GM12878 (cell line): ENCODE measurements around the gene ADCY1. TPM values are rescaled to one million over a fixed set of nuclear protein-coding genes. Genes with fewer than 3 reads are reported as not detected.

ENCODE experiments used
- ATAC-seq: fragments of 200-7000 bp; cut with Tn5 transposase; 3 replicates; pipeline ENCODE4 v1.9.1; 2020; ENCODE audit warnings: mild to moderate bottlenecking, moderate library complexity
- BruUV-seq: library from RNA; stranded (reverse); fragments of 400-500 nt; replicated peaks from 2 replicates; lab custom pipeline; 2021; lab: Mats Ljungman, UMichigan
- CTCF ChIA-PET: fragments of 300-600 bp; sonication (Branson Sonifier 250); formaldehyde crosslinking; extraction: SDS; loops from one replicate; lab custom pipeline; 2021; ENCODE audit warnings: inconsistent platforms; lab: Yijun Ruan, JAX
- POLR2A ChIA-PET: fragments of 350-600 bp; formaldehyde crosslinking; extraction: SDS; loops from one replicate; lab custom pipeline; 2021; ENCODE audit warnings: inconsistent platforms; lab: Charles Lee
- RAD21 ChIA-PET: fragments of 300-600 bp; sonication (Branson Sonifier 250); formaldehyde crosslinking; loops from one replicate; lab custom pipeline; 2023; ENCODE audit warnings: antibody characterized with exemption; ENCODE audit not compliant: unreplicated experiment; lab: Charles Lee
- SMC1A ChIA-PET: fragments of 300-600 bp; sonication (Branson Sonifier 250); formaldehyde crosslinking; loops from one replicate; lab custom pipeline; 2023; ENCODE audit not compliant: unreplicated experiment, uncharacterized antibody; lab: Charles Lee
- DNase-seq: peaks from one replicate; pipeline ENCODE4 v3.0.0-alpha.2; 2011; ENCODE audit warnings: low read depth, low spot score
- FAIRE-seq: peaks from 3 replicates; lab custom pipeline; 2011; peaks lifted over from hg19 to GRCh38; lab: Jason Lieb, UNC
- H2AFZ ChIP-seq: 2 replicates; pipeline ENCODE4 v1.6.0; 2011; ENCODE audit warnings: low read depth, low read length, control low read depth; ENCODE audit not compliant: control insufficient read depth
- H3K27ac ChIP-seq: 2 replicates; pipeline ENCODE4 v1.5.1; 2011; ENCODE audit warnings: control low read depth; ENCODE audit not compliant: control insufficient read depth, insufficient read depth
- H3K27me3 ChIP-seq, 2 experiments: replicated peaks in 1 of 2; 2 replicates each; pipeline versions ENCODE4 v1.6.0 to v1.6.1; 2011; ENCODE audit warnings: low read length in 1 of 2; ENCODE audit not compliant: control insufficient read depth in 2 of 2, insufficient read depth in 2 of 2
- H3K36me3 ChIP-seq, 2 experiments: 2 replicates each; pipeline ENCODE4 v1.5.1; 2011; ENCODE audit warnings: low read length in 1 of 2; ENCODE audit not compliant: control insufficient read depth in 2 of 2, insufficient read depth in 2 of 2
- H3K4me1 ChIP-seq: 2 replicates; pipeline ENCODE4 v1.6.1; 2011; ENCODE audit warnings: mild to moderate bottlenecking, low read length, moderate library complexity, mixed read lengths; ENCODE audit not compliant: control insufficient read depth, insufficient read depth
- H3K4me2 ChIP-seq: 2 replicates; pipeline ENCODE4 v1.6.0; 2011; ENCODE audit warnings: control low read depth; ENCODE audit not compliant: control insufficient read depth, insufficient read depth
- H3K4me3 ChIP-seq: fragments of 200-600 bp; sonication (generic); 2 replicates; pipeline ENCODE4 v1.5.1; 2016
- H3K79me2 ChIP-seq: 2 replicates; pipeline ENCODE4 v1.6.0; 2011; ENCODE audit warnings: low read length; ENCODE audit not compliant: control insufficient read depth, insufficient read depth
- H3K9ac ChIP-seq: 2 replicates; pipeline ENCODE4 v1.8.0; 2011; ENCODE audit warnings: low read length, control low read depth, mixed read lengths; ENCODE audit not compliant: control insufficient read depth, insufficient read depth
- H3K9me3 ChIP-seq: replicated peaks from 3 replicates; pipeline ENCODE4 v1.5.1; 2011; ENCODE audit warnings: mild to moderate bottlenecking, low read length; ENCODE audit not compliant: control insufficient read depth, insufficient read depth
- H4K20me1 ChIP-seq: 2 replicates; pipeline ENCODE4 v1.6.0; 2011; ENCODE audit not compliant: control insufficient read depth, insufficient read depth
- MEF2B ChIP-seq: fragments of 450-650 bp; IDR thresholded peaks from 2 replicates; pipeline ENCODE4 v1.6.1; 2018; ENCODE audit warnings: mild to moderate bottlenecking, moderate library complexity; ENCODE audit not compliant: partially characterized antibody, poor library complexity, severe bottlenecking
- WGBS: methylation state at CpG from one replicate; pipeline ENCODE4 v1.1.6; 2016; ENCODE audit warnings: low lambda C conversion rate; ENCODE audit not compliant: insufficient replicate concordance, insufficient coverage; ENCODE audit errors: missing lambda C conversion rate; 5-methylcytosine and 5-hydroxymethylcytosine counted together
- in situ Hi-C: fragments of 300-500 bp; cut with MboI; formaldehyde crosslinking; loops from 9 replicates; pipeline ENCODE4 v1.14.3; 2018; ENCODE audit warnings: mixed read lengths
- intact Hi-C: fragments of 100-400 bp; cut with micrococcal nuclease; formaldehyde crosslinking; loops from one replicate; pipeline ENCODE4 v1.14.2; 2022; ENCODE audit not compliant: unreplicated experiment
- polyA plus RNA-seq, 11 experiments: library from polyadenylated mRNA; depleted of rRNA in 4 of 11; unstranded in 6 of 11; stranded (reverse) in 5 of 11; fragments of >200 nt; fragmentation: Nextera tagmentation in 4 of 11; fragmentation: Illumina TruSeq in 1 of 11; extraction: Ambion mirVana in 4 of 11; extraction: Trizol in 1 of 11; gene quantifications; 1 replicate in 1 of 11; 2 replicates in 10 of 11; pipeline versions ENCODE4 v1.2.1 to v1.2.3, GENCODE V29; 2011 to 2016; ENCODE audit warnings: inconsistent platforms in 2 of 11, missing spikeins in 2 of 11, low read depth in 1 of 11
- total RNA-seq, 4 experiments: library from RNA; depleted of rRNA in 3 of 4; stranded (reverse); fragments of >200 nt in 3 of 4; fragmentation: Illumina TruSeq in 1 of 4; extraction: Trizol in 1 of 4; gene quantifications; 2 replicates each; pipeline versions ENCODE4 v1.2.1 to v1.2.3, GENCODE V29; 2013 to 2021
- TF ChIP-seq, protein P1 (sequence below): fragments of 150-350 bp; IDR thresholded peaks from 2 replicates; pipeline ENCODE4 v1.6.1; 2016; ENCODE audit warnings: low read depth, low read length

ADCY1 gene
- total and polyA plus RNA-seq, 10 of the 15 experiments (the other 5 are each of a cell fraction or from before 2014, with no cell fraction given), result 0.13 to 1.4 (median 0.45) TPM; not detected in 1

DNA sequence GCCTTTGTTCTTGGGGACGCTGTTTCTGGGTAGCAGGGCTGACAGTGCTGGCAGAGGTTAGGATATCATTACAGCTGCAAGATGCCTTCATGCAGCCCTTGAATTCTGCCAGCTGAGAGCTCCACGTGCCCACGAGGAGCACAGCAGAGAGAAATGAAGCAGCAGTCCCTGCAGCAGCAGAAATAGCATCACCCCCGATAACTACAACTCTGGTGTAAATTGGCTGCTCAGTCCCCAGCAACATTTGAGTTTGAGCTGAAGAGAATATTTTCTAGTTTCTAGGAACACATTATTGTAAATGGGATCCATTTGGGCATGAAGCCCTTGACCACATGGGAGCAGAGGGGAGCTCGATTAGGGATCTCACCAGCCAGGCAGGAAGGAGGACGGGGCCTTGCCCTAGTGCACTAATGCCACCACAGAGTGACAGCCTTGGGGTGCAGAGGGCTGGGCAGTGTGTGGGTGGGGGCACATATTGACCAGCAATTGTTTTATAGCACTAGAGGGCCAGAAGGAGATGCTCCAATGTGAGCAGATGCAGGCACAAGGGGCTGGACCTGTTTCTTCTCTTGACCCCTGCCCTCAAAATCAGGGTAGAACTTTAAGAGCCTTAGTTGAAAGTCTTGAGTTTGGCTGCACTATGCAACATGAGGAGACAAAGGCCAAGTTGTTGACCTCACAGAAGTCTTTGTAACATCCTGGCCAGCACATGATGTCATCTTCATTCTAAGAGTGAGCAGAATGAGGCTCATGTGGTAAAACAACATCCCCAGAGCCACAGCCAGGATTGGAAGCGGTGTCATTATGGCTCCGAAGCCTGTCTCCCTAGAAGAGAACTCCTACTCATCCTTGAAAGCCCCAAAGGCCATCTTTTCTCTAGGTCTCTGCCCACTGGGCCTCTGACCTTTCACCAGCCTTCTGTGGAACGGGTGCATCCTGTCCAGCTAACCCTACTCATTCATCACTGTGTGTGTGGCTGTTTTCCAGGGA lies 52.6 kb downstream of the ADCY1 start (continued):
- TF ChIP-seq MEF2B, result no peak

DNA sequence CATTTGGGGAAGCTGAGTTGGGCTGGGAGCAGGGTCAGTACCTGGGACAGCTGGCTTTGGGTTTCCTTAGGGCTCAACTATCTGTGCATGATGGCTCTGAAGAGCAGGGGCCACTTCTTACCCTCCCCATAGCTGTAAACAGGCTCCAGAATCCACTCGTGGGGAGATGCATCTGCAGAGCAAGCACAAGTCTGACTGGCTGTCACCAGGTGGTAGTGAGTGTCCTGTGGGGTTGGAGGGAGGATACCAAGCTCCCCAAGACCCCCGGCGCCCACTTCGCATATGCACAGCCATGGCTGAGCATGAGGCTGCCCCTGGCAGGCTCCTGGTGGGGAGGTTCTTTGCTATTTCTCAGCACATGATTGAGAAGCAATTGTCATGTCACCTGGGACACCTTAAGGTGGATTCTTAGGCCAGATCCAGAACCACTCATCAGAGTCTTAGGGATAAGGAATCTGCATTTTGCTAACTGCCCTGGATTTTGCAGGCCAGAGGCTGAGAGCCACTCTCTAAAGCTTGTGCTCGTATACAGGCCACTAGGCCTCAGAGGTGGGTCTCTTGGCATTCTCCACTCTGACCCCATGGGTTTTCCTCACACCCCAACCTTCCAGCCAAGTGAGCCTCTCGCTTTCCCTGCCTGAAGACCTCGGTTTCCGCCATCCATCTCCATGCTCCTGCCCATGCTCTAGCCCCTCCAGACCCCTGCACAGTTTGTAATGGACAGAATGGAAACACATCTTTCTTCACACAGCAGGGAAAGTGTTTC lies 53.7 kb downstream of the ADCY1 start:
- no peak overlapping the region for H3K4me2 ChIP-seq
- no peaks in the 10 kb centered on the region; a peak in 2 of 4 replicates for H3K27me3 ChIP-seq
- H3K79me2 ChIP-seq, result no peaks in the 10 kb centered on the region
- WGBS, result 12% methylated on average over 8 of the region's 8 CpGs
- FAIRE-seq (no peak), DNase-seq (no peak), ATAC-seq (no peak)
- H3K4me3 ChIP-seq, result no peak overlapping the region
- intact Hi-C loops (no loop called here), in situ Hi-C loops (no loop called here)
- RAD21 ChIA-PET, result no interaction called here
- no peaks in the 10 kb centered on the region for H4K20me1 ChIP-seq
- H2AFZ ChIP-seq, result no peak overlapping the region
- no peaks in the 10 kb centered on the region for H3K36me3 ChIP-seq
- H3K9ac ChIP-seq, result no peak overlapping the region
- no peaks in the 10 kb centered on the region for H3K9me3 ChIP-seq
- SMC1A ChIA-PET, result no interaction called here
- POLR2A ChIA-PET, result no interaction called here
- BruUV-seq, result no TSS peak
- CTCF ChIA-PET, result no interaction called here
- TF ChIP-seq, protein P1, sequence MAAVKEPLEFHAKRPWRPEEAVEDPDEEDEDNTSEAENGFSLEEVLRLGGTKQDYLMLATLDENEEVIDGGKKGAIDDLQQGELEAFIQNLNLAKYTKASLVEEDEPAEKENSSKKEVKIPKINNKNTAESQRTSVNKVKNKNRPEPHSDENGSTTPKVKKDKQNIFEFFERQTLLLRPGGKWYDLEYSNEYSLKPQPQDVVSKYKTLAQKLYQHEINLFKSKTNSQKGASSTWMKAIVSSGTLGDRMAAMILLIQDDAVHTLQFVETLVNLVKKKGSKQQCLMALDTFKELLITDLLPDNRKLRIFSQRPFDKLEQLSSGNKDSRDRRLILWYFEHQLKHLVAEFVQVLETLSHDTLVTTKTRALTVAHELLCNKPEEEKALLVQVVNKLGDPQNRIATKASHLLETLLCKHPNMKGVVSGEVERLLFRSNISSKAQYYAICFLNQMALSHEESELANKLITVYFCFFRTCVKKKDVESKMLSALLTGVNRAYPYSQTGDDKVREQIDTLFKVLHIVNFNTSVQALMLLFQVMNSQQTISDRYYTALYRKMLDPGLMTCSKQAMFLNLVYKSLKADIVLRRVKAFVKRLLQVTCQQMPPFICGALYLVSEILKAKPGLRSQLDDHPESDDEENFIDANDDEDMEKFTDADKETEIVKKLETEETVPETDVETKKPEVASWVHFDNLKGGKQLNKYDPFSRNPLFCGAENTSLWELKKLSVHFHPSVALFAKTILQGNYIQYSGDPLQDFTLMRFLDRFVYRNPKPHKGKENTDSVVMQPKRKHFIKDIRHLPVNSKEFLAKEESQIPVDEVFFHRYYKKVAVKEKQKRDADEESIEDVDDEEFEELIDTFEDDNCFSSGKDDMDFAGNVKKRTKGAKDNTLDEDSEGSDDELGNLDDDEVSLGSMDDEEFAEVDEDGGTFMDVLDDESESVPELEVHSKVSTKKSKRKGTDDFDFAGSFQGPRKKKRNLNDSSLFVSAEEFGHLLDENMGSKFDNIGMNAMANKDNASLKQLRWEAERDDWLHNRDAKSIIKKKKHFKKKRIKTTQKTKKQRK, result no peak
- no peaks in the 10 kb centered on the region for H3K4me1 ChIP-seq
- no peak overlapping the region for H3K27ac ChIP-seq
